KOPT-K1 (cell line): ENCODE results near the gene AGAP1.

Source experiments
- H3K27ac ChIP-seq: fragments of 200-600 bp; sonication (generic); 2 replicates; pipeline ENCODE4 v1.5.1; 2016; ENCODE audit warnings: antibody characterized with exemption, mild to moderate bottlenecking, low read depth, low read length; ENCODE audit not compliant: poor library complexity, severe bottlenecking
- H3K36me3 ChIP-seq: fragments of 200-600 bp; sonication (generic); 2 replicates; pipeline ENCODE4 v1.5.1; 2017; ENCODE audit warnings: antibody characterized with exemption, mild to moderate bottlenecking, low read length, moderate library complexity; ENCODE audit not compliant: insufficient read depth
- H3K9me3 ChIP-seq: fragments of 200-600 bp; sonication (generic); 2 replicates; pipeline ENCODE4 v1.5.1; 2017; ENCODE audit warnings: antibody characterized with exemption, low read length, mild to moderate bottlenecking; ENCODE audit not compliant: insufficient read depth, poor library complexity, severe bottlenecking

Gene AGAP1

DNA sequence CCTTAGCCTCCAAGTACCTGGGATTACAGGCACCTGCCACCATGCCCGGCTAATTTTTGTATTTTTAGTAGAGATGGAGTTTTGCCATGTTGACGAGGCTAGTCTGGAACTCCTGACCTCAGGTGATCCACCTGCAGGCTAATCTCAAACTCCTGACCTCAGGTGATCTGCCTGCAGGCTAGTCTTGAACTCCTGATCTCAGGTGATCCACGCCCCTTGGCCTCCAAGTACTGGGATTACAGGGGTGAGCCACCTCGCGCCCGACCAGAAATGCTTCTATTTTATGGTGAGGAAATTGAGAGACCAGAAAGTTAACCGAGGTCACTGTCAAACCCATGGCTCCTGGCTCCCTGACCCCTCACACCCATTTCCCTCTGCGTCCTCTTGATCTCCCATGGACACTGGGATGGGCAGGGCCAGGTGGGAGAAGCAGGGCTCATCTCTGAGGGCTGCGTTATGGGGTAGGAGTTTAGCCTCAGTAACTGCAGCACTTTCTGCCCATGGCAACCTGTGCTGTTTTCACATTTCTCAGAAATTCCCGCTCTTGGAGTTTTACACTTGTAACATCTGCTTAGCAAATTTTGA, 210.0 kb downstream of the AGAP1 start:
- Histone ChIP-seq H3K36me3 (no peaks in the 10 kb centered on the region), H3K27ac (no peak overlapping the region), H3K9me3 (no peaks in the 10 kb centered on the region)

DNA sequence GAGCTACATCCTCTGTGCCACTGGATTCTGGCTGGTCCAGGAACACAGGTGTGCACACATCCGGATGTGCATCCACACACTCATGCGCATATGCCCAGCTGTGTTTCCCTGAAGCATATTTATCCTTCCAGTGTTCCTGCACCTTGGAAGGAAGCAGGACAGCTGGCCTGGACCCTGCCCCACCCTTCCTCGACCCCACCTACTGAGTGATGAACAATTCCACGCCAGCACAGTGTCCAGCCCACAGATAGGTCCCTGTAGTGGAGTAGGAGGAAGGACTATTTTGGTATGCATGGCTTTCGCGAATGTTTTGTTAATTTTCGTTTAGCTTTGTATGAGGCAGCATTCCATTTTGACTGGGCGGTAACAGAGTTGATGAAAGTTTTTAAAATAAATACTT, 211.5 kb downstream of the AGAP1 start:
- Histone ChIP-seq H3K9me3 (no peaks in the 10 kb centered on the region), H3K36me3 (no peaks in the 10 kb centered on the region), H3K27ac (no peak overlapping the region)

DNA sequence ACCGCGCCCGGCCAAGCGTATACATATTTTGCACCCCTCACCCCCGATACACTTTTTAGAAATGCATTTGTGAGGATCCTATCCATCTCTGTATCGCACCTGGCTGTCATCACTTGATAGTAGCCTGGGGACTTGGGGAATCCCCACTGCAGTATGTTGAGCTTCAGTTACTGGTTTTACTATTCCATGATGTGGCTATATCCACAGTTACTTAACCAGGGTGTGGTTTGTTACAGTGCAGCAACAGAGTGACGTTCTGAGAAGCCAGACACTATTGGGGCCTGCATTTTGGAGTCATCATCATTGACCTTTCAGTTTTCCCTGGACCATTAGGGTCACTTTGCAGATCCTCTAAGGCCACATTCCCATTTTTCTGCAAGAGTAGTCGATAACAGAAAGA, 212.7 kb downstream of the AGAP1 start:
- no peaks in the 10 kb centered on the region for H3K36me3 ChIP-seq
- H3K27ac ChIP-seq: no peak overlapping the region
- no peaks in the 10 kb centered on the region for H3K9me3 ChIP-seq

DNA sequence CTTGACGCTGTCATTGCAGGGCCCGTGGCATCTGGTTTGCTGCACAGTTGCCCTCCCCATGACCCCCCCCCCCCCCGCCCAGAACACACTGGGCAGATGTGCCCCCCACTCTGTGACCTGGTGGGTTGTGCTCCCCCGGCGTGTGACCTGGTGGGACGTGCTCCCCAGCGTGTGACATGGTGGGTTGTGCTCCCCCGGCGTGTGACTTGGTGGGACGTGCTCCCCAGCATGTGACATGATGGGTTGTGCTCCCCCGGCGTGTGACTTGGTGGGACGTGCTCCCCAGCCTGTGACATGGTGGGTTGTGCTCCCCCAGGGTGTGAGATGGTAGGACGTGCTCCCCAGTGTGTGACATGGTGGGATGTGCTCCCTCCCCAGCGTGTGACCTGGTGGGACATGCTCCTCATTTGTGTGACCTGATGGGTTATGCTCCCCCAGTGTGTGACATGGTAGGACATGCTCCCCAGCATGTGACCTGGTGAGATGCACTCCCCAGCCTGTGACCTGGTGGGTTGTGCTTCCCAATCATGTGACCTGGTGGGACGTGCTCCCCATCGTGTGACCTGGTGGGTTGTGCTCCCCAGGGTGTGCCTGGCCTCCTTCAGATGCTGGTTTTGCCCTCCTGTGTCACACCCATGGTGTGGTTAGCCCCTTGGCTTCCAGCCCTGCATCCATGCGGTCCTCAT, 213.7 kb downstream of the AGAP1 start:
- H3K9me3 ChIP-seq: no peaks in the 10 kb centered on the region
- H3K36me3 ChIP-seq: no peaks in the 10 kb centered on the region
- no peak overlapping the region for H3K27ac ChIP-seq

DNA sequence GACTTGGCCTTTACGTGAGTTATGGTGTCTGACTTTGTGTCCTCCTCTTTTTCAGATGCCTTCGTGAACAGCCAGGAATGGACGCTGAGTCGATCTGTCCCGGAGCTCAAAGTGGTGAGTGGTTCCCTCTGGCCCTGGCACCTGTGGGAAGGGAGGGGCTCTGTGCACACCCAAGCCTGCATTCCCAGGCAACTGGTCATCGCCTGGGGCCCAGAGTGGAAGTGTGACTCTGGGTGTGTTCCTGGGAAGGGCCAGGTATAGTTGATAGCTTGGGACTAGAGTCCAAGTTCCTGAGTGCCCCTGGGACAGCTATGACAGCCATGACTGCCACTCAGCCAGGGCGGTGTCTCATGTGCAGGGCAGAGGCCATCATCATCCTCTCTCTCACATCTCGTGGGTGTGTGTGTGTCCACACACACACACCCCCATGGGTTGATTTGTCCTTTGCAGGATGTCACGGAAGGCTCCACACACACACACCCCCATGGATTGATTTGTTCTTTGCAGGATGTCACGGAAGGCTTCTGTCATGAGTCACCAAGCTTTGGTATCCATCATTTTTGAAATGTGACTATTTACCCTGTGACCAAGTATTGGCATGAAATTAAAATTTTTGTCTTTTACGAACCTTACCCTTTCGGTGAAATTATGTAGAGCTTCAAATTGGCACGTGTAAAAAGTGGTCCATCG, 215.4 kb downstream of the AGAP1 start:
- Histone ChIP-seq H3K36me3 (no peaks in the 10 kb centered on the region), H3K9me3 (no peaks in the 10 kb centered on the region), H3K27ac (no peak overlapping the region)

DNA sequence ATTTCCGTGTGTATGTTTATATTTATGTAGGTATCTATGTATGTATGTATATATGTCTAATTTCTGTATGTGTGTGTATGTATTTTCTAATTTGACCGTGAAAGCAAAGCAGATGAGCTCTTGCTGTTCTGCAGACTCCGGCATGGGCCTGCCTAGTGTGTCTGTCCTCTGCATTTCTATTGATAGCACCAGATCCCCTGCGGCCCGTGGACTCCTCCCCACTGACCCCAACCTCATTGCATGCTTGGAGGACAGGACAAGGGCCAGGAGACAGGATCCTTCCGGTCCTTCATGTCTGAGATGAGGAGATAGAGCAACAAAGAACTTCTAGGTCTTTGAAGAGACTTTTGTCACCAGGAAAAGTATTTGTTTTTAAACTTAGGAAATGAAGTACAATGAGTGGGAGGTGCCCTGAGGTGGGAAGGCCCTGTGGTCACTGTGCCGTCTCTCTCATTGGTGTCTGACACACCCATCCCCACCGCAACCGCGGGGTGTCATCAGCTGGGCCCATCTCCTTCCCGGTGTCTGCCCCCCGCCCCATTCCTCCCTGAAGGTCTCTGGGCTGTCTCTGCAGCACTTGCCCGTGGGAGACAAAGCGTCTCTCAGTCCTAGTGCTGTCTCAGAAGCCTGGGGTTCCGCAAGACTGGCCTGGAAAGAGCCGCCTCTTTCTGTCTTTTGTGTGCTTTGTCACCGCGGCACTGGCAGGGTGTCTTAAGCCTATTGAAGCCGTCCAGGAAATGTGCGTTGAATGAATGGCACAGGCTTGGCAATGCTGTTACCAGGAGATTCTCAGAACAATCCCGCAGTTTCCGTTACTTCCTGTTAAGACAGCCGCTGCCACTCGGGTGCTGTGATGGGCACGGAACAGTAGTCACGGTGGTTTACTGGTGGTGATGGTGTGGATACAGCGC, 216.4 kb downstream of the AGAP1 start:
- Histone ChIP-seq H3K9me3 (no peaks in the 10 kb centered on the region), H3K27ac (no peak overlapping the region), H3K36me3 (no peaks in the 10 kb centered on the region)

DNA sequence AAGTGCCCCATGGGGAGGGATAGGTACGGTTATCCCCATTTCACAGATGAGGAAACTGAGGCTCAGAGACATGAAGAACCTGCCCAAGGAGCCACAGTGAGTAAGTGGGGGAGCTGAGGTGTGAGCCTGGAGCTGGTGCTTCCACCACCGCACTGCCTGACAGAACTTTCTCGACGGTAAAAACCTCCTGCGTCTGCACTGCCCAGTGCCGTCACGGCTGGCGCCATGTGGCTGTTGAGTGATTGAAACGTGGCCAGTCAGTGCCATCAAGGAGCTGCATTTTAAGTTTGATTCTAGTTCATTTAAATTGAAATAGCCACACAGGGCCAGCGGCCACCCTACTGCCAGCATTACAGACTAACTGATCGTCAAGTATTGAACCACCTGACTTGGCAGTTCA, 217.1 kb downstream of the AGAP1 start:
- no peak overlapping the region for H3K27ac ChIP-seq

DNA sequence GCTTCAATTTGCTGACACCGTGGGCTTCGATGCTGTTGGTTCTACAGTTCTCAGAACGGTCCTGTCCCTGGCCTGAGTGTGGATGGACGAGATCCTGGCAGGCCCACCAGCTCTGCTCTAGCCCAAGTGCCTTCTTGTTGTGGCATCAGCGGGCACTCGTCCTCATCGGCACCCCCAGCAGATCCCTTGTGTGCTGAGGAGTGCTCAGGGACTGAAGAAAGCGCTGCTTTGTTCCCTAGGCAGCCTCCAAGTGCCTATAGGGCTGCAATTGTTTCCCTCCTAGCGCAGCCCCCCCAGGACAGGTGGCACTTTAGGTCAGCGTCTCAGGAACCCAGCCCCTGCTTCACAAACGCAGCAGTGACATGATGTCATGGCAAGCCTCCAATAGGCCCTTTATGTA, 217.7 kb downstream of the AGAP1 start:
- Histone ChIP-seq H3K27ac (no peak overlapping the region), H3K36me3 (no peaks in the 10 kb centered on the region), H3K9me3 (no peaks in the 10 kb centered on the region)

More for the DNA sequence above, 217.1 kb downstream of the AGAP1 start:
- Histone ChIP-seq H3K36me3 (no peaks in the 10 kb centered on the region), H3K9me3 (no peaks in the 10 kb centered on the region)

DNA sequence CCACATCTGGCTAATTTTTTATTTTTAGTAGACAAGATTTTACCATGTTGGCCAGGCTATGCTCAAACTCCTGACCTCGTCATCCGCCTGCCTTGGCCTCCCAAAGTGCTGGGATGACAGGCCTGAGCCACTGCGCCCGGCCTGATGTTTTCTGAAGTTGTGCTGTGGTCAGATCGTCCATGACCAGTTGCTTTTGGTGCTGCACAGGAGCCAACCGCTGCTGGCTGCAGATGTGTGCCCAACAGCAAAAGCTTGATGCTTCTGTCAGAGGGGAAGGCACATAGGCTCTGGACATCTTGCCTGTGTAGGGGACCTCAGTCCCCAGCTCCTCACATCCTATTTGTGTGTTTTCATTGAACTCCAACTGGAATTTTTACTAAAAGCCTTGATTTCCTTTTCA, 218.3 kb downstream of the AGAP1 start:
- Histone ChIP-seq H3K27ac (no peak overlapping the region), H3K36me3 (no peaks in the 10 kb centered on the region), H3K9me3 (no peaks in the 10 kb centered on the region)

DNA sequence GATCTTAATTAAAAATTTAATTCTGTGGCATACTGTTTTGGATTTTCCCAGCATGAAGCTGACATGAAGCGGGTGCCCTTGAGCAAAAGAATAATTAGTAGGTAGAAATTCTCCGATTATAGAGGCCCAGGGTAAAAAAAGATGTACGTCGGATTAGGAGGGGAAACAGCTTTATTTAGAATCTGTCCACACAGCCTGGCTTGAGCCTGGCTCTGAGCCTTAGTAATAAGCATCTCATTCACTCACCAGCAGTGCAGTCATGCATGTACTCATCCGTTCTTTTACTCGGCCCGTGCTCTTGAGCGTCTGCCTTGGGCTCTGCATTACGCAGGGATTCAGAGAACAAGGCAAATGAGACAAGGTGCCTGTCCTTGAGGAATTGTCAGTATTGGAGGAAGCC, 219.3 kb downstream of the AGAP1 start:
- H3K36me3 ChIP-seq: no peaks in the 10 kb centered on the region
- H3K9me3 ChIP-seq: no peaks in the 10 kb centered on the region

DNA sequence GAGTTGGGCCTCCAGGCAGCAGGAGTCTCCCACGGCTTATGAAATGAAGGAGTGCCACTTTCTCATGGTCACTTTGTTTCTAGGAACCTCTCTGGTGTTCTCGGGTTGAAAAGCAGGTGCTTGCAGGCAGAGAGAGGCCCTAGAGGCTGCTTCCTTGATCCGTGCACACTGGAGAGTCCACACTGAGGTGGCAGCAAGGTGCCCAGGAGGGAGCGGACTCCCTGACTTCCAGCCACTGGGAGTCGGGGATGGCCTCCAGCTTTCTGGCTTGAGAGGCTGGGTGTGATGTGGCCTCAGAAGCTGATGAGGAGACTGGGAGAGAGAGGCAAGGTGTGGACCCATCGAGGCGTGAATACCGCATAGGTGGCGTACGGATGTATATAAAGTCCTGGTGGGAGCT, 221.8 kb downstream of the AGAP1 start:
- Histone ChIP-seq H3K36me3 (no peaks in the 10 kb centered on the region), H3K27ac (no peak overlapping the region), H3K9me3 (no peaks in the 10 kb centered on the region)

More for the DNA sequence above, 219.3 kb downstream of the AGAP1 start:
- H3K27ac ChIP-seq: no peak overlapping the region

DNA sequence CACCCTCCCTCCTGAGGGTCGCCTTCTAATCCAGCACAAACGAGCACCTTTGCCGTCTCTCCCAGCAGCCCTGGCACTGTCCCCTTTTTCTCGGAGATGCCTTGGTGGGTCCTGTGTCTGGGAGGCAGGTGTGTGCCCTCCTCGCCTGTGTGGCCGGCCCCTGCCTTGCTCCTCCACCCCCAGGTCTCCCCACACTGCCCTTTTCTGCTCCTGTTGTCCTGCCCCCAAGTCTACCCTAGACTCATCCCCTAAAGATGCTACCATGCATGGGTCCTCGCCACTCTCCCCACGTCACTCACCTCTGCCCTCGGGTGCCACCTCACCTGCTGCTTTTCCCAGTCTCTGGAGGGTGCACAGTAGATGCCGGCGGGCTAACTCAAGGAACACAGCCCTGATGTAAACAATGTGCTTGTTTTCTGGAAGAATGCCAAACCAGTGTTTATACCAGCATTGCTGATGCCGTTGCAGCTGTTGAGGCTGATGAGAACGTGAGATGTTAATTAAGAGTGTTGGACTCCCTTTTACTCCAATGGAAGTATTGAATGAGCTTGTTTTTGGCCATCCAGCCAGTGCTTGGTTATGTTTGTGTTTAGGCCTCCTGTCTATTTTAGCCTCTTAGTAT, 223.1 kb downstream of the AGAP1 start:
- Histone ChIP-seq H3K9me3 (no peaks in the 10 kb centered on the region), H3K36me3 (no peaks in the 10 kb centered on the region), H3K27ac (no peak overlapping the region)

DNA sequence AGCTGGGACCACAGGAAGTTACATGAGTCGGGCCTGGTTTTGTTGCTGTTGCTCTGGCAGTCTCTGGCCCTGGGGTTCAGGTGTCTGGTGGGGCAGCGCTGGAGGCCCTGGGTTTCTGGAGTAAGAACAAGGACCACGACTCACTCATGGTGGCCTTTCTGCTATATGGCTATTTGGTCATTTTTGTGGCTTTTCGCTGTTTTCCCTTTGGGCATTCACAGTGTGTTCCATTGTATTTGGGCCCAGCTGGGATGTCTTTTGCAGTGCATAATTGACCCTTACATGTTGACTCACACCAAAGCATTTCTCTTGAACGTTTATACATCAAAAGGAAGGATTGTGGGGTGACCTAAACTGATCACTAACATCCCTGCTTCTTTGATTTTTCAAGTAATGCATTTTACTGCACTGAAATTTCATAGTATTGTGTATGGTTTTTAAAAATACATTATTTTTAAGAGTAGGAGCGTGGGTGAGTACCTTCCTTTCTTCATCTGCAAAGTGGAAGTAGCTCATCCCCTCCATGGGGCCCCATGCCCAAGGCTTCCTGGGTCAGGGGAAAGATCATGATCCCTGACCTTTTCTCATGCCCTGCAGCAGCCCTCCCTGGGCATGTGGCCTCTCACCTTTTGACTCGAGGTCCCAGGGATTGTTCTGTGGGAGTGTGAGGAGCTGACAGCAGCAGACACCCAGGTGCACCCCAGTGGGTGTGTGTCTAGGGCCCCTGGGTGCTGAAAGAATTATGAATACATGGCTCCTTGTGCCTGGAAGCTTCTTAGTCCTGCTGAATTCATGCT, 225.5 kb downstream of the AGAP1 start:
- Histone ChIP-seq H3K27ac (no peak overlapping the region), H3K36me3 (no peaks in the 10 kb centered on the region), H3K9me3 (no peaks in the 10 kb centered on the region)

DNA sequence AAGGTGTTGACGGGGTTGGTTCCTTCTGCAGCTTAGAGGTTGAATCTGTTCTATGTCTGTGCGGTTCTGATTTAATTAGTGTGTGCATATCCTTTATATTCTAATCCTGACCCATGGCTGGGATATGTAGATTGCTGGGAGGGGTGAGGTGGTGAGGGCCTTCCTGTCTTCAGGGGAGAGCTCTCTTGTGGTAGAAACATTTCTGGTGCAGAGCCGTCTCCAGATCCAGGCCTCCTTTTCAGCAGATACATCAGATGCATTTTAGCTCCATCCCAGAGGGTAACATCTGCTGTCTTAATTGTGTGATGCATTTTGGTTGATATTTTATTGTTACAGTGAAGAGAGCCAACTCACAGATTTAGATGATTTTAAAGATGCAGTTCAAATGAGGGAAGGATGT, 227.8 kb downstream of the AGAP1 start:
- H3K36me3 ChIP-seq: no peaks in the 10 kb centered on the region
- no peak overlapping the region for H3K27ac ChIP-seq
- no peaks in the 10 kb centered on the region for H3K9me3 ChIP-seq
